ENCODE measurements around the gene MYO3B.

MYO3B gene

GRCh38 chr2:170498619-170499018, 320.7 kb downstream of the MYO3B start:
- DNase-seq (ENCODE audit: low read depth in 2 of 3, low spot score in 1 of 3) = no peak

GRCh38 chr2:170500104-170500503, 322.2 kb downstream of the MYO3B start:
- DNase-seq (ENCODE audit: low read depth in 2 of 3, low spot score in 1 of 3) = no peak

- DNase-seq (ENCODE audit: low read depth in 2 of 3, low spot score in 1 of 3) = no peak
These were observed 322.8 kb downstream of the MYO3B start for GRCh38 chr2:170500770-170501169.

DNA sequence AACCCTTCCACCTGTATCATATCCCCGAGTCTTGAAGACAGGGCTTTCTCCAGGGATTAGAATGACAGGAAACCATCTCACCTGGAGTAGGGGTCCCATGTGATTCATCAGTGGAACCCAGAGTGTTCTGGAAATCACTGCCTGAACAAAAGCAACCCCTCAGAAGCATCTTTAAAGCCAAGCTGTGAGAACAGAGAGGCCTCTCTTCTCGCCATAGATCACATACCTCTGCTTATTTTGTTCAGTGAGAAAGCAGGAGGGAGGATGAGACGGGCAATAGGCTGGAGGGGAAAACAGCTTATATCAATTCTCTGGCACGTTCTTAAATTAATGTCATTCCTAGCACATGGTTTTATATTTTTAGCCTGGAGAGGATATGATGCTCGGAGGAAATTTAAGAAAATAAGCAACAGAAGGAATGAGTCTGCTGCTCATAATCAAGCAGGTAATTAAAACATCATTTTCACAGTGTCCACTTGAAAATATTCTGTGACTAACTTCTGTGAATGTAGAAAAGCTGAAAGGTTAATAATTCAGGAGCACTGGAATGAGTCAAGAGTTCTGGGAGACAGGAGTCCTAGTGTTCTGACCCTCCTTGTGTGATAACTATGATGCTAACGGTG, 323.6 kb downstream of the MYO3B start:
- no peak for DNase-seq (ENCODE audit: low read depth in 2 of 3, low spot score in 1 of 3)

DNA sequence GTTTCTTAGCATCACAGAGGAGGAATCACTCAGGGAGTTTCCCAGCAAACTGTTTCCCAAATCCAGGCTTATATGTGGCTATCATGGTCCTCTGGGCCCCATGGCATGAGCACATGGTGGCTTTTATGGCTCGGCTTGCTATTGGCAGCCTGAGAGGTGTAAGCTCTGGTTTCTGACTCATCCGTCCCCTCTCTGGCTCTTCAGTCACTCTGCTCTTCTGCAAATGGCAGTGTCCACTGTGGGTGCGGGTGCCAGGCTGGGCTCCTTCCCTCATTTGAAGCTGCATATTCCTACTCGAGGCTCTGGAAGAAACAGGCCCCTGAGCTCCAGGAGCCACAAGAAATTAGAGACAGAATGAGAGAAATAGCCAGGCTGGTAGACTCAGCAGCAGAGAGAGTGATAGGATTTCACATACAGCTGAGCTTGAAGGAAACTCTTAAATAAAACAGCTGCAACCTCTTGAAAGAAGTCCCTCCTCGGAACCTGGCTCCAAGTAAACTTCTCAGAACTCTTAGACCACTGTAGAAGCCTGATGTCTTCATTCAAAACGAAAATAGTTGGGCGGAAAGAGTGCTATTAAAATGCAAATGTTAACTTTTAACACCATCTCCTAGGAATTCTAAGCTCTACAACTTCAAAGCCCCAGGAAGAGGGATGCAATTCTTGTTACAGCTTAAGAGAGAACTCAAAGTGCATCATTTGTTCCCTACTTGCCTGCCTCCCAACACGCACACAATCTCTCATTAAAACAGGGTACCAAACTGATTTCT, 324.6 kb downstream of the MYO3B start:
- no peak for DNase-seq (ENCODE audit: low read depth in 2 of 3, low spot score in 1 of 3)

DNA sequence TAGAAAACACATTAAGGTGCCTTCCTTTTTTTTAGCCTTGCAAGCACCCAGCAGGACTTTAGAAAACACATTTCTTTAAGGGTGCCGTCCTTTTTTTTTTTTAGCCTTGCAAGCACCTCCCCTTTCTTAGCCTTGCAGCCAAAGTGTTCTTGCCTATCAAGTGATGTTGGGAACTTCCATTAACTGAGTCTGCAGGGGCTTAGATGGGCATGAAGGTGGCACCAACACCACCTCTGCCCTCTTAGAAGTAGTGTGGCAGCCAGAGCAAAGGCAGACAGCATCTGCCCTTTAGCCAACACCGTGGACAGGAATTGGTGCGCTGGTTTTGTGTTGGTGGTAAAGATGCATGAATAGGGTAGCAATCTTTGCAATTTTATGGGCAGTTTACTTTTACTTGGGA, 325.6 kb downstream of the MYO3B start:
- DNase-seq (ENCODE audit: low read depth in 2 of 3, low spot score in 1 of 3) = no peak

- DNase-seq (ENCODE audit: low read depth in 2 of 3, low spot score in 1 of 3) = no peak
These were observed 326.2 kb downstream of the MYO3B start for GRCh38 chr2:170503971-170504809.

DNA sequence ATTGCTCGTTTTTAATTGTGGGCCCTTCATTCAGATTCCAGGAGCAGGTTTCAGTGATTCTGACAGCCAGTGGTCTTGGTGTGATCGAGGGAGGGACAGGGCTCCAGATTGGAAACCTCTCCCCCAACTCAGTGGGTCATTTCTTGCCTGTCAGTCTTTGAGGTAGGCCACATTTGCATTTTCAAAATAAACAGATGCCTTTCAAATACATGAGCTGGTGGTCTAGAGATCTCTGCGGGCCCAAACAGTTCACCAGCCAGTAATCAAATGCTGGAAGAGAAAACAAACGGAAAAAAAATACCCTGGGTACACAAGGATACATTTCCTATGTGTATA, 326.8 kb downstream of the MYO3B start:
- DNase-seq (ENCODE audit: low read depth in 2 of 3, low spot score in 1 of 3) = no peak

GRCh38 chr2:170505631-170506275, 327.8 kb downstream of the MYO3B start:
- no peak for DNase-seq (ENCODE audit: low read depth in 2 of 3, low spot score in 1 of 3)

- no peak for DNase-seq (ENCODE audit: low read depth in 2 of 3, low spot score in 1 of 3)
These were observed 331.7 kb downstream of the MYO3B start for GRCh38 chr2:170509452-170510193.

GRCh38 chr2:170512266-170512665, 334.3 kb downstream of the MYO3B start:
- no peak for DNase-seq (ENCODE audit: low read depth in 2 of 3, low spot score in 1 of 3)

DNA sequence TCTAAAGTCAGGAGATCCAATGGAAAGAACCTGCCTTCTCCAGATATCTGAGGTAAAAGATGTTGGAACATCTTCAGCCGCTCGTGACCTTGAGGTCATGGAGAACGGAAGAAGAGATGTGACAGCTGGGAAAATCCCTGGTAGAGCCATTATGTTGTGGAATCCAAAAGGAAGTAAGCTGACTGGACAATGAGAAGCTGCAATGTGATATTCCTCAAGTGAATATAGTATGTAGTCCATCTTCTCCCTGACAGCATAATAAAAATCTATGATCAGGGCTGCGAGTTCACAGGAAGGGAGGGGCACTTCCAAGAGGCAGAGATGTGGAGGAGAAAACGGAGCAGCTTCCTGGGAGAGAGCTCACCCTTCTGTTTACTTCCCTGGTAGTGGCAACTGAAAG, 336.2 kb downstream of the MYO3B start:
- DNase-seq (ENCODE audit: low read depth in 2 of 3, low spot score in 1 of 3) = no peak

- no peak for DNase-seq (ENCODE audit: low read depth in 2 of 3, low spot score in 1 of 3)
These were observed 339.6 kb downstream of the MYO3B start for GRCh38 chr2:170517538-170517937.

DNA sequence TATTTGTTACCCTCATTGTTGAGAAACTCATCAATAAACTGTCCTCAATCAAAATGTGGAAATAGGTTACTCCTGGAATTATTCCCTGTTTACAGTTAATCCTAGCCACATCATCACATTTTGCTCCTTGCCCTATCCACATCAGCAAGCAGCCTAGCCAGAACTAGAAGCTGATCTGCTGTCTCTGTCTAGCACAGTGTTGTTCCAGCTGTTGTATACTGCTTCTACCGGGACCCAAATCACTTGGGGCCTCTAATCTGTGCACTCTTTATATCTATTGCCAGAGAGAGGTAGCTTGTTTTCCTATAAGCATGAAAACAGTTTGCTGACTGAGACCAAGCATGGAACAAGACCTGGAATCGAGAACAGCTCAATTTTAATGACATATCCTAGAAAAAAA, 341.0 kb downstream of the MYO3B start:
- no peak for DNase-seq (ENCODE audit: low read depth in 2 of 3, low spot score in 1 of 3)

DNA sequence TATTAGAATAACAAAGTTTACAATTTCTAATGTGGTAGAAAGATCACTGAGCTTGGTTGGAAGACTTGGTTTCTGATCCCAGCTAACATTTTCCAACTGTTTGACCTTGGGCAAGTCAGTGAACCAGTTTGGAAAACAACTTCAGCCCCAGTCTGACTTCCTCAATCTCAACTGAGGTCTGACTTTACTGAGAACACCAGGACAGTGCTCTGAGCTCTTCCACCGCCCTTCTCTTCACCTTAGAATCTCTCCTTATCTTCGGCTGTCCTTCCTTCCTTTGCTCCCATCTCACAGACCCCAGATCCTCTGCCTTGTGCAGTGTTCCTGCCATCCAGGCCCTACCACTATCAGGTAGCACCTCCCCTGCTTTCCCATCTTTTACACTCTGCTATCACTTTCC, 343.4 kb downstream of the MYO3B start:
- DNase-seq (ENCODE audit: low read depth in 2 of 3, low spot score in 1 of 3) = no peak

DNA sequence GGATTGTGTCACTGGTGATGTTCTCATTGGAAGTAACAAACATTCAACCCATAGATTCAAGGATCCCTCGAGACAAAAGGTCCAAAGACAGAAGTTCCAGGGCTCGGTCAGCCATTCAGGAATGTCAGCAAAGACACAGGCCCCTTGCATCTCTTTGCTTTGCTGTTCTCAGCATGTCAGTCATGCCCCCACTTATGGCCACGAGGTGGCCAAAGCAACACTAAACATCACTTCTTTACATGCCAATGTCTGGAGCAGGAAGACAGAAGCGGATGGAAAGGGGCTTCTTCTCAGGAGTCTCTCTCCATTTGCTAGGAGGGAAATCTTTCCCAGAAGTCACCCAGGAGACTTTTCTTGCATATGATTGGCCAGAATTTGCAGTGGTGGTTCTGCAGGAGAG, 345.6 kb downstream of the MYO3B start:
- DNase-seq (ENCODE audit: low read depth in 2 of 3, low spot score in 1 of 3) = no peak

DNA sequence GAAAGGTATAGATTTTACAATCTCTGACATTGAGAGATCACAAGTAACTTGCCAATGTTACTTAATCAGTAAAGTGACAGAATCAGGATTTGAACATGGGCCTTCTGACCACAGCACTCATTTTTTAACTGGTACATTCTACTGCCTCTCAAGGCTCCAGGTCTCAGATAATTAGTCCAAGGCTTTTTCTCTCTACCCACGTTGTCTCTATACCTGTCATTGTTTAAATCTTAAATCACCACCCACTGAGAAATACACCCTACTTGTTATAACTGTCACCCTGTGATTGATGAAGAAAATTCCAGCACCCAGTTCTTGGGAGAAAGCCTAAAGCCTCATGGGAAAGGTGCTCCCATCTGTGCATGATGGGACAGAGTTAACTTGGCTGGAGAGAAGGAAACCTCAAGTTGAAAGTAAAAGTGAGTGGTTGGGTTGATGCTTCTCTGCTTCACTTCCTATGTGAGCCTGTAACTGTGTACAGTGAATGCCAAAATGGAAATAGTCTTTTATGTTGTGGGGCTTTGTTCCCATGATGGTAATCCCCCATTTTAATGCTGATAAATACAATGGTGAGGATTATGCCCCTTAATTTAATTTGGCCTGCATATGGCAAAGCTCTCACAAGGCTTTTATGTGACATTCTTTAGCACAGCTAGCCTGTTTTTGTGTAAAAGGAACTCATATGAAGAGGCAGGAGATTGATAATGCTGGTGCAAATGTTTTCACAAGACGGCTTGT, 347.1 kb downstream of the MYO3B start:
- no peak for DNase-seq (ENCODE audit: low read depth in 2 of 3, low spot score in 1 of 3)

- no peak for DNase-seq (ENCODE audit: low read depth in 2 of 3, low spot score in 1 of 3)
These were observed 347.6 kb downstream of the MYO3B start for GRCh38 chr2:170525566-170525900.

DNA sequence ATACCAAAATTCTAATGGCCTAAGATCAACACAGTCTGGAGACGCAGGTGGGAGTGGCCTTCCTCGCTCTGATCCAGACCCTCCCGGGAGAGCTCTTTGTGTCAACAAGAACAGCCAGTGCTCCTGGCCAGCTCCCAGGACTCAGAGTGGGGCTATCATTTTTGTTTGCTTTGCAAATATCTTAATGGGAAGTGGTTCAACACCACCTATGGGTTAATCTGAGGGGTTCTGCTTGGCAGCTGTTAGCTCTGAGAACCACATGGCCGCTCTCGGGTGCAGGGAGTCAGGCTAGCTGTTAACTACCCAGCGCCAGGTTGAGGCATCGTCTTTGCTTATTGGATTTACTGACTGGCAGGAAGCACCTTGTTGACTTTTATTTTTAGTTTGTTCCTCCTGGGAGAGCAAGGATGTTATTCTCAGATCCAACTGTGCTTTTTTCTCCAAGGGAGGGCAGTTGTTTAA, 352.4 kb downstream of the MYO3B start:
- no peak for DNase-seq (ENCODE audit: low read depth in 2 of 3, low spot score in 1 of 3)

DNA sequence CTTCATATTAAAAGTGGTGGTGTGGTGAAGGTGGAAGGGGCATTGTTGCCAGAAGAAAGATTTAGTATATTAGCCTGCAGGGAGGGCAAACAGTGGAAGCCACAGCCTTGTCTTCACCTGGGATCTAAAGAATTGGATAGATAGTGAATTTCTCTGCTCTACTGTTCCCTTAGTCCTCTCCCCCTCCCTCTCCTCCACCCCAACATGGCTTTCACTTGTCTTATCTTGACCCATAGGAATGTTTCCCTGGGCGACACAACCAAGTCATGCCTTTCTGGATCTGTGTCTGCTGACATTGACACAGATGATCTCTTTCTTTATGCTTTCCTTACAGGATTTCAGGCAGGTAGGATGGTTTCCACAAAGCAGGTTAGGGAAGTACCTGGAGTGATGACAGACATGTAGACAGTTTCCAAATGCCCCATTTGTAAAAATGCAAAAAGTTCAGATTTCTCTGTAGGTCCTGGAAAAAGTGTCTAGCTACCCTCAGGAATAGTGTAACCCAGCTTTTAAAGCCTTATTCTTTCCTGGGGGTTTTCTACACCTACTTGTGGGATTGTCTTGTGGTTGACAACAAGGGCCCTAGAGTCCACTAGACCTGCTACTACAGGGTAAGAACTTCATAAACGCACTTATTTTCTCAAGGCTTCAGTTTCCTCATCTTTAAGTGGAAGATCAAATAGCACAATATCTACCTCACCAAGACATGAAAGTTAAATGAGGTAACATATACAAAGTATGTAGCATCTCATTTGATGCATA, 353.0 kb downstream of the MYO3B start:
- no peak for DNase-seq (ENCODE audit: low read depth in 2 of 3, low spot score in 1 of 3)

All from stimulated activated CD4-positive, alpha-beta T cell treated with anti-CD3 and anti-CD28 coated beads, Interleukin-12 subunit alpha, Interleukin-12 subunit beta, amount 100 ng/mL, for 48 hours (primary cell).